Measurements from ENCODE around the gene LAMB1.

The LAMB1 gene

GRCh38 chr7:107994421-107995030 is 8.4 kb downstream of the LAMB1 start:
- Histone ChIP-seq H3K27me3 (replicated peaks; ENCODE audit: insufficient read depth, low read length) (no peaks in the 10 kb centered on the region), H2AFZ (ENCODE audit: low read length) (no peak overlapping the region), H3K27ac (ENCODE audit: low read length) (no peak overlapping the region), H3K4me2 (ENCODE audit: low read depth, low read length) (no peak overlapping the region), H3F3A (ENCODE audit: insufficient read depth, low read length) (no peaks in the 10 kb centered on the region), H3K4me1 (ENCODE audit: low read length) (no peaks in the 10 kb centered on the region), H3K9me2 (replicated peaks; ENCODE audit: insufficient read depth, low read length) (0 out of 2 replicates have a peak, but pooled peaks cover 3% of the 10 kb centered on the region), H3K4me3 (ENCODE audit: low read length) (no peak overlapping the region), H4K20me1 (ENCODE audit: insufficient read depth, low read length) (no peaks in the 10 kb centered on the region), H3K9ac (ENCODE audit: low read length) (no peak overlapping the region), H3K79me2 (ENCODE audit: low read length) (no peaks in the 10 kb centered on the region), H3K9me3 (replicated peaks; ENCODE audit: insufficient read depth, low read length) (no peaks in the 10 kb centered on the region), H3K36me3 (replicated peaks; ENCODE audit: insufficient read depth, low read length) (no peaks in the 10 kb centered on the region)
- TF ChIP-seq EZH2phosphoT487 (IDR thresholded peaks at IDR 0.05; ENCODE audit: low read length) (no peak), EZH2 (optimal IDR thresholded peaks at IDR 0.05; ENCODE audit: low read depth, low read length) (no peak), CTCF (IDR thresholded peaks at IDR 0.05; ENCODE audit: low read length) (no peak)
- DNase-seq, result no peak

- Histone ChIP-seq H4K20me1 (ENCODE audit: insufficient read depth, low read length) (no peaks in the 10 kb centered on the region), H3K36me3 (replicated peaks; ENCODE audit: insufficient read depth, low read length) (no peaks in the 10 kb centered on the region), H3K9me3 (replicated peaks; ENCODE audit: insufficient read depth, low read length) (no peaks in the 10 kb centered on the region), H3K4me2 (ENCODE audit: low read depth, low read length) (no peak overlapping the region), H3K9ac (ENCODE audit: low read length) (no peak overlapping the region), H3K4me1 (ENCODE audit: low read length) (no peaks in the 10 kb centered on the region), H3K9me2 (replicated peaks; ENCODE audit: insufficient read depth, low read length) (0 out of 2 replicates have a peak, but pooled peaks cover 3% of the 10 kb centered on the region), H3F3A (ENCODE audit: insufficient read depth, low read length) (no peaks in the 10 kb centered on the region), H3K79me2 (ENCODE audit: low read length) (no peaks in the 10 kb centered on the region), H3K27me3 (replicated peaks; ENCODE audit: insufficient read depth, low read length) (no peaks in the 10 kb centered on the region), H3K4me3 (ENCODE audit: low read length) (no peak overlapping the region), H3K27ac (ENCODE audit: low read length) (no peak overlapping the region), H2AFZ (ENCODE audit: low read length) (no peak overlapping the region)
- TF ChIP-seq EZH2phosphoT487 (IDR thresholded peaks at IDR 0.05; ENCODE audit: low read length) (no peak), CTCF (IDR thresholded peaks at IDR 0.05; ENCODE audit: low read length) (no peak), EZH2 (optimal IDR thresholded peaks at IDR 0.05; ENCODE audit: low read depth, low read length) (no peak)
- DNase-seq, result no peak
Measured at GRCh38 chr7:107993891-107994291, 9.1 kb downstream of the LAMB1 start.

GRCh38 chr7:107989618-107990373 is 13.2 kb downstream of the LAMB1 start:
- DNase-seq, result no peak
- H3K36me3 ChIP-seq (replicated peaks; ENCODE audit: insufficient read depth, low read length), result no peaks in the 10 kb centered on the region
- no peak overlapping the region for H3K27ac ChIP-seq (ENCODE audit: low read length)
- 0 out of 2 replicates have a peak, but pooled peaks cover 3% of the 10 kb centered on the region for H3K9me2 ChIP-seq (replicated peaks; ENCODE audit: insufficient read depth, low read length)
- no peak overlapping the region for H3K4me2 ChIP-seq (ENCODE audit: low read depth, low read length)
- no peaks in the 10 kb centered on the region for H3K4me1 ChIP-seq (ENCODE audit: low read length)
- no peaks in the 10 kb centered on the region for H3K9me3 ChIP-seq (replicated peaks; ENCODE audit: insufficient read depth, low read length)
- no peak overlapping the region for H3K9ac ChIP-seq (ENCODE audit: low read length)
- no peaks in the 10 kb centered on the region for H4K20me1 ChIP-seq (ENCODE audit: insufficient read depth, low read length)
- no peaks in the 10 kb centered on the region for H3F3A ChIP-seq (ENCODE audit: insufficient read depth, low read length)
- no peaks in the 10 kb centered on the region for H3K79me2 ChIP-seq (ENCODE audit: low read length)
- H3K4me3 ChIP-seq (ENCODE audit: low read length), result no peak overlapping the region
- TF ChIP-seq EZH2 (optimal IDR thresholded peaks at IDR 0.05; ENCODE audit: low read depth, low read length) (no peak), EZH2phosphoT487 (IDR thresholded peaks at IDR 0.05; ENCODE audit: low read length) (no peak), CTCF (IDR thresholded peaks at IDR 0.05; ENCODE audit: low read length) (no peak)
- H2AFZ ChIP-seq (ENCODE audit: low read length), result no peak overlapping the region
- H3K27me3 ChIP-seq (replicated peaks; ENCODE audit: insufficient read depth, low read length), result no peaks in the 10 kb centered on the region

All from MM.1S (cell line).